Caco-2 (cell line): Measurements from ENCODE around the gene NDUFV1. TPM values are rescaled to one million over a fixed set of nuclear protein-coding genes. Genes with fewer than 3 reads are reported as not detected.
A peak's percentile ranks its signal among the peaks of the same experiment; 100 is the strongest.

Source experiments
- BruUV-seq: library from RNA; stranded (reverse); fragments of 400-500 nt; replicated peaks from 2 replicates; lab custom pipeline; 2021; lab: Mats Ljungman, UMichigan
- CTCF ChIA-PET: fragments of 300-600 bp; sonication (Branson Sonifier 250); formaldehyde crosslinking; loops from one replicate; lab custom pipeline; 2022; ENCODE audit warnings: antibody characterized with exemption; lab: Charles Lee
- POLR2A ChIA-PET: fragments of 300-600 bp; sonication (Branson Sonifier 250); formaldehyde crosslinking; loops from one replicate; lab custom pipeline; 2022; ENCODE audit warnings: antibody characterized with exemption; lab: Charles Lee
- DNase-seq, 2 experiments: peaks; one replicate each; pipeline versions ENCODE4 v3.0.0 to v3.0.0-alpha.2; 2020 to 2022
- H3K27me3 ChIP-seq: replicated peaks from 2 replicates; pipeline ENCODE4 v1.6.0; 2011; ENCODE audit warnings: low read length; ENCODE audit not compliant: control insufficient read depth, insufficient read depth
- H3K36me3 ChIP-seq: 2 replicates; pipeline ENCODE4 v1.5.1; 2011; ENCODE audit warnings: low read length; ENCODE audit not compliant: control insufficient read depth, insufficient read depth
- H3K4me1 ChIP-seq: fragments of 250-450 bp; sonication (Bioruptor Pico); 2 replicates; pipeline ENCODE4 v1.5.1; 2020; ENCODE audit warnings: mild to moderate bottlenecking
- H3K4me3 ChIP-seq: 2 replicates; pipeline ENCODE4 v1.5.1; 2011; ENCODE audit warnings: low read depth, mild to moderate bottlenecking, control low read depth, low read length
- H3K9me3 ChIP-seq: fragments of 250-450 bp; sonication (Bioruptor Pico); 2 replicates; pipeline ENCODE4 v1.5.1; 2020; ENCODE audit warnings: mild to moderate bottlenecking, moderate library complexity
- H3K27ac Mint-ChIP-seq: one replicate; pipeline ENCODE4 v1.8.0; 2022; ENCODE audit warnings: mixed read lengths; ENCODE audit not compliant: unreplicated experiment
- H3K27me3 Mint-ChIP-seq: one replicate; pipeline ENCODE4 v1.8.0; 2022; ENCODE audit warnings: mixed read lengths; ENCODE audit not compliant: insufficient read depth, unreplicated experiment
- H3K36me3 Mint-ChIP-seq: one replicate; pipeline ENCODE4 v1.8.0; 2022; ENCODE audit warnings: mild to moderate bottlenecking, mixed read lengths; ENCODE audit not compliant: insufficient read depth, unreplicated experiment
- H3K4me1 Mint-ChIP-seq: one replicate; pipeline ENCODE4 v1.8.0; 2022; ENCODE audit warnings: low read depth, mixed read lengths; ENCODE audit not compliant: unreplicated experiment
- H3K4me3 Mint-ChIP-seq: one replicate; pipeline ENCODE4 v1.8.0; 2022; ENCODE audit warnings: mild to moderate bottlenecking, moderate library complexity, mixed read lengths; ENCODE audit not compliant: unreplicated experiment
- H3K9me3 Mint-ChIP-seq: one replicate; pipeline ENCODE4 v1.8.0; 2022; ENCODE audit warnings: mixed read lengths; ENCODE audit not compliant: unreplicated experiment
- CTCF ChIP-seq, 2 experiments: fragments of 200-600 bp in 1 of 2; IDR thresholded peaks; 1 replicate in 1 of 2; 2 replicates in 1 of 2; pipeline versions ENCODE4 v1.5.1 to v1.8.0; 2011 to 2022; ENCODE audit warnings: antibody characterized with exemption in 1 of 2, control low read depth in 1 of 2, inconsistent platforms in 1 of 2, low read depth in 1 of 2, low read length in 1 of 2, mild to moderate bottlenecking in 1 of 2, moderate library complexity in 1 of 2; ENCODE audit not compliant: insufficient read depth in 1 of 2, severe bottlenecking in 1 of 2, unreplicated experiment in 1 of 2
- intact Hi-C: fragments of 100-400 bp; cut with micrococcal nuclease; formaldehyde crosslinking; loops from one replicate; pipeline ENCODE4 v1.10.0; 2022; ENCODE audit not compliant: unreplicated experiment
- total RNA-seq: library from RNA; stranded (reverse); gene quantifications from 2 replicates; pipeline ENCODE4 v1.2.3, GENCODE V29; 2022

Gene NDUFV1
- total RNA-seq, 1 experiment from 2014 or later: 358 TPM

- ChIA-PET CTCF (interaction anchor here (0.6 to 2.6 kb wide), 10 partner anchors 8 to 145 kb away, joined by 3 to 35 read pairs (median 4); partner anchors contain the start of genes NUDT8 and TMEM134), POLR2A (interaction anchor here (0.8 to 2.4 kb wide), 11 partner anchors 9 to 182 kb away, joined by 3 to 16 read pairs (median 5); partner anchors contain the start of genes ACY3, AIP, NUDT8 and PPP1CA)
- Mint-ChIP-seq H3K4me1 (peaks cover 61% of the 10 kb centered on the region), H3K27me3 (no peaks in the 10 kb centered on the region), H3K4me3 (peak within 1 kb of the TSS; percentile 75), H3K27ac (peak within 1 kb of the TSS; percentile 85), H3K36me3 (peaks cover 72% of the 10 kb centered on the region), H3K9me3 (no peaks in the 10 kb centered on the region)
- BruUV-seq: no TSS peak
- no peaks in the 10 kb centered on the region for H3K27me3 ChIP-seq
- H3K9me3 ChIP-seq: no peaks in the 10 kb centered on the region
- H3K4me3 ChIP-seq: peak within 1 kb of the TSS; percentile 87
- intact Hi-C loops: loop anchor here (1.0 to 10.0 kb wide), 3 partner anchors 23 to 339 kb away; partner anchors contain the start of genes NDUFV1 and POLD4
- peaks cover 48% of the 10 kb centered on the region for H3K4me1 ChIP-seq
- peak; percentile 62 to 93 for TF ChIP-seq CTCF (IDR thresholded peaks at IDR 0.05; ENCODE audit: insufficient read depth in 1 of 2, low read depth in 1 of 2, low read length in 1 of 2, severe bottlenecking in 1 of 2, unreplicated experiment in 1 of 2)
- DNase-seq: peak; percentile 93 to 98
- H3K36me3 ChIP-seq: peaks cover 19% of the 10 kb centered on the region
Measured at GRCh38 chr11:67583247-67584204, 23.2 kb upstream of the NDUFV1 start, which contains the start of gene GSTP1. TSS of gene GSTP1 (plus strand) at chr11:67583812. CDS start at chr11:67583844, 32 bp downstream.

GRCh38 chr11:67584205-67584880, 22.4 kb upstream of the NDUFV1 start:
- Histone ChIP-seq H3K4me1 (peaks cover 40% of the 10 kb centered on the region), H3K4me3 (peak overlapping the region; percentile 87), H3K27me3 (no peaks in the 10 kb centered on the region), H3K36me3 (peaks cover 19% of the 10 kb centered on the region), H3K9me3 (no peaks in the 10 kb centered on the region)
- no peaks in the 10 kb centered on the region for H3K27me3 Mint-ChIP-seq
- peaks cover 74% of the 10 kb centered on the region for H3K36me3 Mint-ChIP-seq
- peak overlapping the region; percentile 85 for H3K27ac Mint-ChIP-seq
- ChIA-PET CTCF (interaction anchor here (1.3 to 2.6 kb wide), 5 partner anchors 11 to 144 kb away, joined by 3 to 35 read pairs (median 7); partner anchors contain the start of gene NUDT8), POLR2A (interaction anchor here (1.0 to 2.4 kb wide), 8 partner anchors 9 to 183 kb away, joined by 3 to 16 read pairs (median 5); partner anchors contain the start of genes ACY3, AIP, NUDT8 and PPP1CA)
- peak overlapping the region; percentile 75 for H3K4me3 Mint-ChIP-seq
- H3K4me1 Mint-ChIP-seq: peaks cover 56% of the 10 kb centered on the region
- no peaks in the 10 kb centered on the region for H3K9me3 Mint-ChIP-seq
- DNase-seq: peak; percentile 85 to 86
- intact Hi-C loops: loop anchor here (5.0 to 10.0 kb wide), 2 partner anchors 232 to 340 kb away; partner anchors contain the start of gene POLD4
- BruUV-seq: TSS peak; percentile 43
- TF ChIP-seq CTCF (IDR thresholded peaks at IDR 0.05; ENCODE audit: insufficient read depth in 1 of 2, low read depth in 1 of 2, low read length in 1 of 2, severe bottlenecking in 1 of 2, unreplicated experiment in 1 of 2): no peak
